ENCODE results near the gene PLXDC2. TPM values are rescaled to one million over a fixed set of nuclear protein-coding genes. Genes with fewer than 3 reads are reported as not detected.

Gene PLXDC2
- total and polyA plus RNA-seq, 2 experiments from 2014 or later: 13.5 to 19.4 TPM

DNA sequence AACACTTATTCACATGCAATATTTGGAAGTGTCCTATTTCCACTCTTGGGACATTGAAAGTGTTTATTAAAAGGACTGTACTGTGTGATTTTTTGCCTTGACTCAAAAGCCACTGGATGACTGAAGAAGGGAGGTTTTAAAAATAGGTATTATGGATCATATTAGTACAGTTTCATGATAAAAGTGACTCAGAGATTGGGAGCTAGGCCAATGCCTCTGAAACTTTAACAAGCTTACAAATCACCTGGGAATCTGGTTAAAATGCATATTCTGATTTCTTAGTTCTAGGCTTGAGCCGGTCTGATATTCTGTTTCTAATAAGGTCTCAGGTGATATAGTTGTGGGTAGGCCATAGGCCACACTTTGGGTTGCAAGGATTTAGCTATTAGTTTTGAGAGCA lies 191.2 kb downstream of the PLXDC2 start:
- Histone ChIP-seq H3K4me2 (no peak overlapping the region), H3K4me1 (ENCODE audit: insufficient read depth) (peaks cover 28% of the 10 kb centered on the region), H3F3A (replicated peaks; ENCODE audit: low read depth) (no peaks in the 10 kb centered on the region), H3K4me3 (no peak overlapping the region), H3K27ac (ENCODE audit: low read depth) (no peak overlapping the region), H3K9me2 (ENCODE audit: insufficient read depth) (no peaks in the 10 kb centered on the region), H3K27me3 (ENCODE audit: insufficient read depth) (no peaks in the 10 kb centered on the region), H3K79me2 (replicated peaks; ENCODE audit: insufficient read depth) (peaks cover 45% of the 10 kb centered on the region), H2AFZ (no peak overlapping the region), H4K20me1 (replicated peaks; ENCODE audit: insufficient read depth) (no peaks in the 10 kb centered on the region), H3K36me3 (ENCODE audit: insufficient read depth) (no peaks in the 10 kb centered on the region)
- ATAC-seq: no peak
- H3K4me1 Mint-ChIP-seq: peaks cover 40% of the 10 kb centered on the region
- H3K27me3 Mint-ChIP-seq (ENCODE audit: insufficient read depth, low read depth, poor library complexity): peaks cover 5% of the 10 kb centered on the region
- H3K27ac Mint-ChIP-seq: no peak overlapping the region
- no peak overlapping the region for H3K4me3 Mint-ChIP-seq
- no peak for DNase-seq (ENCODE audit: low spot score)
- no peaks in the 10 kb centered on the region for H3K9me3 Mint-ChIP-seq
- TF ChIP-seq, protein P1, sequence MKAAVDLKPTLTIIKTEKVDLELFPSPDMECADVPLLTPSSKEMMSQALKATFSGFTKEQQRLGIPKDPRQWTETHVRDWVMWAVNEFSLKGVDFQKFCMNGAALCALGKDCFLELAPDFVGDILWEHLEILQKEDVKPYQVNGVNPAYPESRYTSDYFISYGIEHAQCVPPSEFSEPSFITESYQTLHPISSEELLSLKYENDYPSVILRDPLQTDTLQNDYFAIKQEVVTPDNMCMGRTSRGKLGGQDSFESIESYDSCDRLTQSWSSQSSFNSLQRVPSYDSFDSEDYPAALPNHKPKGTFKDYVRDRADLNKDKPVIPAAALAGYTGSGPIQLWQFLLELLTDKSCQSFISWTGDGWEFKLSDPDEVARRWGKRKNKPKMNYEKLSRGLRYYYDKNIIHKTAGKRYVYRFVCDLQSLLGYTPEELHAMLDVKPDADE (IDR thresholded peaks at IDR 0.05): no peak
- TF ChIP-seq, protein P2, sequence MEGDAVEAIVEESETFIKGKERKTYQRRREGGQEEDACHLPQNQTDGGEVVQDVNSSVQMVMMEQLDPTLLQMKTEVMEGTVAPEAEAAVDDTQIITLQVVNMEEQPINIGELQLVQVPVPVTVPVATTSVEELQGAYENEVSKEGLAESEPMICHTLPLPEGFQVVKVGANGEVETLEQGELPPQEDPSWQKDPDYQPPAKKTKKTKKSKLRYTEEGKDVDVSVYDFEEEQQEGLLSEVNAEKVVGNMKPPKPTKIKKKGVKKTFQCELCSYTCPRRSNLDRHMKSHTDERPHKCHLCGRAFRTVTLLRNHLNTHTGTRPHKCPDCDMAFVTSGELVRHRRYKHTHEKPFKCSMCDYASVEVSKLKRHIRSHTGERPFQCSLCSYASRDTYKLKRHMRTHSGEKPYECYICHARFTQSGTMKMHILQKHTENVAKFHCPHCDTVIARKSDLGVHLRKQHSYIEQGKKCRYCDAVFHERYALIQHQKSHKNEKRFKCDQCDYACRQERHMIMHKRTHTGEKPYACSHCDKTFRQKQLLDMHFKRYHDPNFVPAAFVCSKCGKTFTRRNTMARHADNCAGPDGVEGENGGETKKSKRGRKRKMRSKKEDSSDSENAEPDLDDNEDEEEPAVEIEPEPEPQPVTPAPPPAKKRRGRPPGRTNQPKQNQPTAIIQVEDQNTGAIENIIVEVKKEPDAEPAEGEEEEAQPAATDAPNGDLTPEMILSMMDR (conservative IDR thresholded peaks at IDR 0.05; ENCODE audit: low read depth in 2 of 2): no peak
- TF ChIP-seq EZH2phosphoT487 (IDR thresholded peaks at IDR 0.05; ENCODE audit: unreplicated experiment) (no peak), ZNF114 (CRISPR knock-in tag; IDR thresholded peaks at IDR 0.05) (no peak), POLR2AphosphoS5 (IDR thresholded peaks at IDR 0.05; ENCODE audit: low read depth) (no peak)
- peaks cover 21% of the 10 kb centered on the region for H3K36me3 Mint-ChIP-seq (ENCODE audit: low read depth)

DNA sequence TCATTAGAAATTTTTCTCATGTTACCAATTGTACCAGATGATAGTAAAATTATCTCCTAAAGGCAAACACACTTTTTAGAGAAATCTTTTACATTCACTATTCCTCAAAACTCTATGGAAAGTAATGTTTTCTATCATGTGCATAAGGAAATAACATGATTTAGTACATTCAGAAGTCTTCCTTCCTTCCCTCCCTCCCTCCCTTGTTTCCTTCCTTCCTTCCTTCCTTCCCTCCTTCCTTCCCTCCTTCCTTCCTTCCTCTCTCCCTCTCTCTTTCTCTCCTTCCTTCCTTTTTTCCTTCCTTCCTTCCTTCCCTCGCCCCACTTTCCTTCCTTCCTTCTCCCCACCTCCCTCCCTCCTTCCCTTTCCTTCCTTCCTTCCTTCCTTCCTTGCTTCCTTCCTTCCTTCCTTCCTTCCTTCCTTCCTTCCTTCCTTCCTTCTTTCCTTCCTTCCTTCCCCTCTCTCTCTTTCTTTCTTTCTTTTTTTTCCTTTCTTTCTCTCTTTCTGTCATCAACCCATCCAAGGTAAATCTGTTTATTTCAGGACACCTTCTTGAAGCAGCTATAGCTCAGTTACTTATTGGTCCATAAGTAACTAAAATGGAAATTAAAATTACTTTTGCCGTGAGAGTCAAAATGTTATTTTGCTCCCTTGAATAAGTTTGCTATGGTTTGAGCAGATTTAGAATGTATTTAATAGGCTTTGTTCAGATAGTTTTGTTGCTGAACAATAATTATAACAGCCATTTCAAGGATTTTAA lies 197.9 kb downstream of the PLXDC2 start:
- Histone ChIP-seq H3K27me3 (ENCODE audit: insufficient read depth) (no peaks in the 10 kb centered on the region), H3K79me2 (replicated peaks; ENCODE audit: insufficient read depth) (peaks cover 28% of the 10 kb centered on the region), H3K4me3 (no peak overlapping the region), H4K20me1 (replicated peaks; ENCODE audit: insufficient read depth) (no peaks in the 10 kb centered on the region), H3K36me3 (ENCODE audit: insufficient read depth) (no peaks in the 10 kb centered on the region), H3K4me1 (ENCODE audit: insufficient read depth) (peaks cover 10% of the 10 kb centered on the region), H3F3A (replicated peaks; ENCODE audit: low read depth) (no peaks in the 10 kb centered on the region), H3K9me2 (ENCODE audit: insufficient read depth) (peaks cover 11% of the 10 kb centered on the region; the same call in 1 of the 2 replicates), H3K4me2 (no peak overlapping the region), H3K27ac (ENCODE audit: low read depth) (no peak overlapping the region), H2AFZ (no peak overlapping the region)
- ATAC-seq (no peak), DNase-seq (ENCODE audit: low spot score) (no peak)
- Mint-ChIP-seq H3K4me3 (no peak overlapping the region), H3K9me3 (no peaks in the 10 kb centered on the region), H3K36me3 (ENCODE audit: low read depth) (peaks cover 9% of the 10 kb centered on the region; the same call in 2 of the 3 replicates), H3K27ac (no peak overlapping the region), H3K4me1 (peaks cover 17% of the 10 kb centered on the region), H3K27me3 (ENCODE audit: insufficient read depth, low read depth, poor library complexity) (no peaks in the 10 kb centered on the region)
- TF ChIP-seq, protein P2 (conservative IDR thresholded peaks at IDR 0.05; ENCODE audit: low read depth in 2 of 2): no peak
- TF ChIP-seq ZNF114 (CRISPR knock-in tag; IDR thresholded peaks at IDR 0.05): no peak
- TF ChIP-seq, protein P3, sequence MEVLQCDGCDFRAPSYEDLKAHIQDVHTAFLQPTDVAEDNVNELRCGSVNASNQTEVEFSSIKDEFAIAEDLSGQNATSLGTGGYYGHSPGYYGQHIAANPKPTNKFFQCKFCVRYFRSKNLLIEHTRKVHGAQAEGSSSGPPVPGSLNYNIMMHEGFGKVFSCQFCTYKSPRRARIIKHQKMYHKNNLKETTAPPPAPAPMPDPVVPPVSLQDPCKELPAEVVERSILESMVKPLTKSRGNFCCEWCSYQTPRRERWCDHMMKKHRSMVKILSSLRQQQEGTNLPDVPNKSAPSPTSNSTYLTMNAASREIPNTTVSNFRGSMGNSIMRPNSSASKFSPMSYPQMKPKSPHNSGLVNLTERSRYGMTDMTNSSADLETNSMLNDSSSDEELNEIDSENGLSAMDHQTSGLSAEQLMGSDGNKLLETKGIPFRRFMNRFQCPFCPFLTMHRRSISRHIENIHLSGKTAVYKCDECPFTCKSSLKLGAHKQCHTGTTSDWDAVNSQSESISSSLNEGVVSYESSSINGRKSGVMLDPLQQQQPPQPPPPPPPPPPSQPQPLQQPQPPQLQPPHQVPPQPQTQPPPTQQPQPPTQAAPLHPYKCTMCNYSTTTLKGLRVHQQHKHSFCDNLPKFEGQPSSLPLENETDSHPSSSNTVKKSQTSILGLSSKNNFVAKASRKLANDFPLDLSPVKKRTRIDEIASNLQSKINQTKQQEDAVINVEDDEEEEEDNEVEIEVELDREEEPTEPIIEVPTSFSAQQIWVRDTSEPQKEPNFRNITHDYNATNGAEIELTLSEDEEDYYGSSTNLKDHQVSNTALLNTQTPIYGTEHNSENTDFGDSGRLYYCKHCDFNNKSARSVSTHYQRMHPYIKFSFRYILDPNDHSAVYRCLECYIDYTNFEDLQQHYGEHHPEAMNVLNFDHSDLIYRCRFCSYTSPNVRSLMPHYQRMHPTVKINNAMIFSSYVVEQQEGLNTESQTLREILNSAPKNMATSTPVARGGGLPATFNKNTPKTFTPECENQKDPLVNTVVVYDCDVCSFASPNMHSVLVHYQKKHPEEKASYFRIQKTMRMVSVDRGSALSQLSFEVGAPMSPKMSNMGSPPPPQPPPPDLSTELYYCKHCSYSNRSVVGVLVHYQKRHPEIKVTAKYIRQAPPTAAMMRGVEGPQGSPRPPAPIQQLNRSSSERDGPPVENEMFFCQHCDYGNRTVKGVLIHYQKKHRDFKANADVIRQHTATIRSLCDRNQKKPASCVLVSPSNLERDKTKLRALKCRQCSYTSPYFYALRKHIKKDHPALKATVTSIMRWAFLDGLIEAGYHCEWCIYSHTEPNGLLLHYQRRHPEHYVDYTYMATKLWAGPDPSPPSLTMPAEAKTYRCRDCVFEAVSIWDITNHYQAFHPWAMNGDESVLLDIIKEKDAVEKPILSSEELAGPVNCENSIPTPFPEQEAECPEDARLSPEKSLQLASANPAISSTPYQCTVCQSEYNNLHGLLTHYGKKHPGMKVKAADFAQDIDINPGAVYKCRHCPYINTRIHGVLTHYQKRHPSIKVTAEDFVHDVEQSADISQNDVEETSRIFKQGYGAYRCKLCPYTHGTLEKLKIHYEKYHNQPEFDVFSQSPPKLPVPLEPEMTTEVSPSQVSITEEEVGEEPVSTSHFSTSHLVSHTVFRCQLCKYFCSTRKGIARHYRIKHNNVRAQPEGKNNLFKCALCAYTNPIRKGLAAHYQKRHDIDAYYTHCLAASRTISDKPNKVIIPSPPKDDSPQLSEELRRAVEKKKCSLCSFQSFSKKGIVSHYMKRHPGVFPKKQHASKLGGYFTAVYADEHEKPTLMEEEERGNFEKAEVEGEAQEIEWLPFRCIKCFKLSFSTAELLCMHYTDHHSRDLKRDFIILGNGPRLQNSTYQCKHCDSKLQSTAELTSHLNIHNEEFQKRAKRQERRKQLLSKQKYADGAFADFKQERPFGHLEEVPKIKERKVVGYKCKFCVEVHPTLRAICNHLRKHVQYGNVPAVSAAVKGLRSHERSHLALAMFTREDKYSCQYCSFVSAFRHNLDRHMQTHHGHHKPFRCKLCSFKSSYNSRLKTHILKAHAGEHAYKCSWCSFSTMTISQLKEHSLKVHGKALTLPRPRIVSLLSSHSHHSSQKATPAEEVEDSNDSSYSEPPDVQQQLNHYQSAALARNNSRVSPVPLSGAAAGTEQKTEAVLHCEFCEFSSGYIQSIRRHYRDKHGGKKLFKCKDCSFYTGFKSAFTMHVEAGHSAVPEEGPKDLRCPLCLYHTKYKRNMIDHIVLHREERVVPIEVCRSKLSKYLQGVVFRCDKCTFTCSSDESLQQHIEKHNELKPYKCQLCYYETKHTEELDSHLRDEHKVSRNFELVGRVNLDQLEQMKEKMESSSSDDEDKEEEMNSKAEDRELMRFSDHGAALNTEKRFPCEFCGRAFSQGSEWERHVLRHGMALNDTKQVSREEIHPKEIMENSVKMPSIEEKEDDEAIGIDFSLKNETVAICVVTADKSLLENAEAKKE (CRISPR knock-in tag; IDR thresholded peaks at IDR 0.05): no peak
- TF ChIP-seq POLR2AphosphoS5 (IDR thresholded peaks at IDR 0.05; ENCODE audit: low read depth): no peak
- no peak for TF ChIP-seq ZNF331 (CRISPR knock-in tag; IDR thresholded peaks at IDR 0.05; ENCODE audit: low read depth)
- no peak for TF ChIP-seq EZH2phosphoT487 (IDR thresholded peaks at IDR 0.05; ENCODE audit: unreplicated experiment)
- no peak for TF ChIP-seq STAT1 (IDR thresholded peaks at IDR 0.05; ENCODE audit: unreplicated experiment)
